Measurements from ENCODE around the gene SSR3.
"Not testable (repeated sequence)": the region's sequence is repeated elsewhere in the genome, so short reads cannot be mapped to it uniquely, and the experiment has no call there.

Gene SSR3

GRCh38 chr3:156554842-156555687 lies at the start of gene SSR3:
Gene SSR3 (minus strand): TSS chr3:156555117. CDS start chr3:156555089, 28 bp downstream.
- DNase-seq (ENCODE audit: low read depth in 2 of 2), result peak; percentile 98 to 99

DNA sequence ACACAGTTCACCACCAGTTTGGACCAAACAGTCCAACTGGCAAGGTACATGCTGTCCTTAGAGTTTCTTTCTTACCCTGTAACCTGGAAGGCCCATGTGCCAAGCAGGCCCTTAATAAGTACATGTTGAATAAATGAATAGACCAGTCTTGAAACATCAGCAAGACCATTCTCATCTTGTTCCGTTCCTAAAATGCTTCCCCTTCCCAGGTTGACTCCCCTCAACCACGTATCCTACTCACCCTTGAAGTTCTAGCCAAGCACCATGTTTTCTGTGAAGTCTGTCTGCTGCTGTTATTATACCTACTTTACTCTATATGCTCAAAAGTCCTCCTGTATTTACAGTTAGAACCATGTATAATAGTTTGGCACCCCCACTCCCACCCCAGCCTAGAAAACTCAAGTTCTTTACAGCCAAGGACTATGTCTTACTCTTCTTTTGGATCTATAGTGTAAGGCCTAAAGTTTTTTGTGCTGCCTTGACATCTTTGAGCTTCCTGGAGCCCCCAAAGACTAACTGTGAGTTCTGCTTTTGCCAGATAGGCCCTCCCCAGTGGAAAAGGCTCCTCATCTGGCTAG lies 49.2 kb upstream of the SSR3 start:
- no peak for DNase-seq (ENCODE audit: low read depth in 2 of 2)

DNA sequence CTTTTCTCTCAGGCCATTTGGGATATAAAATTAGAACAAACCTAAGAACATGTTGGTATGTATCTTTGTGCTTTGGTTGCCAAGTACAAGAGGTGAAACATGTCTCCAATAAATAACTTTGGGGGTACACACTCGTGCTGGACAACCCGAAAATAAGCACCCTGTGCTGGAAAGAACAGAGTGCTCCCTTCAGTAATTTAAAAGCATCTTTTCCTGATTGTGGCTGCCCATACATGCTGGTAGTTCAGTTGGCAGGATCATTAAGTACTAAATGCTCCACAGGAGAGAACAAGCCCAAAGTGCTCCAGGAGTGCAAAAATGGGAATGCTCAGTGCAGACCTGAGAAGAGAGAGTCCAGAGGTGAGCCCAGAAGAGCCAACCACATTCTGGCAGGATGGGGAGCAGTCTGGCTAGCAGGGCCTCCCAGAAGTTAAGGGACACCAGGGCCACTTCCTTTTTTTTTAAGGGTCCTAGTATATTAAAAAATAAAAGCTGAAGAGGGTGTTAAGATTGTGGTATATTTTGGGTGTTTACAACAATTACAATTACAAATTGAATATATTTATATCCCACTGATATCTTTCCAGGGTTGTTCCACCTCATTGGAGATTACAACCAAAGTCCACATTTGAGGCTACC lies 48.6 kb upstream of the SSR3 start:
- no peak for DNase-seq (ENCODE audit: low read depth in 2 of 2)

- DNase-seq (ENCODE audit: low read depth in 2 of 2), result no peak
Observed at GRCh38 chr3:156602424-156602823, 47.5 kb upstream of the SSR3 start.

DNA sequence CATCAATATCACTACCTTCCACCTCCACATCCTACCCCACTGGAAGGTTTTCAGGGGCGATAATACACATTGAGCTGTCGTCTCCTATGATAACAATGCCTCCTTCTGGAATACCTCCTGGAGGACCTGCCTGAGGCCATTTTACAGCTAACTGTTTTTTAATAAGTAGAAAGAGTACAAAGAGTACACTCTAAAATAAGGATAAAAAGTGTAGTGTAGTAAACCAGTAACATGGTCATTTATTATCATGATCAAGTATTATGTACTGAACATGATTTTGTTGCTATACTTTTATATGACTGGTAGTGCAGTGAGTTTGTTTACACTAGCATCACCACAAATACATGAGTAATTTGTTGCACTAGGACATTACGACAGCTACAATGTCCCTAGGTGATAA lies 46.6 kb upstream of the SSR3 start:
- no peak for DNase-seq (ENCODE audit: low read depth in 2 of 2)

GRCh38 chr3:156600834-156601233 lies 45.9 kb upstream of the SSR3 start:
- no peak for DNase-seq (ENCODE audit: low read depth in 2 of 2)

DNA sequence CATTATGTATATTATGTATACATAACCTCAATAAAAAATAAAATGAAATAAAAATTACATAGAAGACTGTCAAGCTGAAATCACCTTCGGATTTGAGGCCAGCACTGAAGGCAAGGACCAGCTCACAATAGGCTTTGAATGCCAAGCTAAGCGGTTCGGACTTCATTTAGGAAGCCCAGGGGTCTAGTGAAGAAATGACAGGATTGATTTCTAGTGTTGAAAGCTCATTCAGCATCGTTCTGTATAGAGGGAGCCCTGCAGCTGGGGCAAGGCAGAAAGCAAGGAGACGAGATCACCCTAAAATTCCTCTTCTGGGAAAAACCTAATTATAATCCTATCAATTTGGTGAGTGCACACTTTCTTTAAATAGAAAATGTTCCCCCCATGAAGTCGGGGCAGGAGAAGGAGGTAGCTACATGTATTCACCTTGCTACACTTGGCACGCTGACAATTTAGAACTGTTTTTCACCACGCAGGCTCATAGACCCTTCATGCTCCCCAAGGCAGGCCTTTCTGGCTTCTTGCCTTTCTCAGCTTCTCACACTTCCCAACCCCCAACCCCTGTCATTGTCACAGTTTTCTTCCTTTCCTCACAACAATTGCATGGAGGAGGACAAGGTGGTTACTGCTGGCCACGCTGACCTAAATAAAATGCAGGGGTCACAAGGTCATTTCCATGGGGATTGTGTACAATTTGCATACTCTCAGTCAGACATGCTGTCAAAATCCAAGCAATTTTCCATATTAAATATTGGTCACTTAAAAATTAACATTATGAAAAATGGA lies 44.4 kb upstream of the SSR3 start:
- no peak for DNase-seq (ENCODE audit: low read depth in 2 of 2)

- no peak for DNase-seq (ENCODE audit: low read depth in 2 of 2)
Observed at GRCh38 chr3:156598413-156598812, 43.5 kb upstream of the SSR3 start.

DNA sequence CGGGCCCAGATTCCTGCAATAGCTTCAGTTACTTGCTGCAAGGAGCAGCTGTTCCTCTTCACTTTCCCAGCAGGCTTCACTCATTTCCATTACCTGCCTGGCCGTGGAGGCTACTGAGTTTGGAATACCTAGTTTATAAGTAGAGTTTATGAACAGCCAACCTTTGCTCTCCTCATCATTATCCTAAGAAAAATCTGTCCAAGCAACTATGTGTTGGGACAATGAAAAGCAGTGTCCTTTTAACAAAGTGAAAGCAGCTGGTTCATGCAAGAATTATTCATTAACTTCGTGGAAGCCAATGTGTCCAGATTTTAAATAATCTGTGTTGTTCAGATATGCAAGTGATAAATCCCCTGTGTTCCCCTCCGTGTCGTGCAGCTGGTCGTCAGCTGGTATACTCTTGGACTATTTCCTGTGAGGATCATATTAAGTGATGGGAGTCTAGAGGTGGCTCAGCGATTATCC lies 39.3 kb upstream of the SSR3 start:
- no peak for DNase-seq (ENCODE audit: low read depth in 2 of 2)

GRCh38 chr3:156593814-156594213 lies 38.9 kb upstream of the SSR3 start:
- DNase-seq (ENCODE audit: low read depth in 2 of 2), result no peak

- DNase-seq (ENCODE audit: low read depth in 2 of 2), result not testable (repeated sequence)
Observed at GRCh38 chr3:156589806-156590205, 34.9 kb upstream of the SSR3 start.

DNA sequence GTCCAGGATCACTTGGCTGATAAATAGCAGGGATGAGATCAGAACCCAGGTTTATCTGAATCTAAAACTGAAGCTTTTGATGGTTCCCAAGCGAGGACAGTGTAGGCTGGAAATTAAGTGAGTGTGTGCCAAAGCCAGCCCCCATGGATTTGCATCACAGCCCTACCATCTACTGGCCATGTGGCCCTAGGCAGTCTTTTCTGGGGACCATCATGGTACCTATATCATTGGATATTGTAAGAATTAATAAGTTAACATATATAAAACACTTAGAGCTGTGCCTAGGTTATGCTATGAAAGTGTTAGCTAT lies 32.8 kb upstream of the SSR3 start:
- no peak for DNase-seq (ENCODE audit: low read depth in 2 of 2)

- DNase-seq (ENCODE audit: low read depth in 2 of 2), result no peak
Observed at GRCh38 chr3:156586905-156587759, 32.2 kb upstream of the SSR3 start.

DNA sequence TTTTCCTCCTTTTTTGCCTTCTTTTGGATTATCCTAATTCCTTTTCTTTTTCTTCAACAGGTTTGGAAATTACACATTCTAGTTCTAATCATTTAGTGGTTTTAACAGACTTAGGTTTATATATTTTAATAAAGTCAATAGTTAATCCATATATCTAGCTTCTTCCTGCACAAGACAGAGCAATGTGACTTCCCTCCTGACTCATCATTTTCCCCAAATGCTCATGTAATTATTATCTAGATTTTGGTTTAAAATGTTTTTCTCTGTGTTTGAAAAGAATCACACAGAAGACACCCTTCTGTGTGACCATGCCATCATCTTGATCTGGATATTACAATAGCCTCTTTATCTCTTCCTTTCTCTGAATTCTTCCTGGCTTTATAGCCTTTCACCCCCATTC lies 28.6 kb upstream of the SSR3 start:
- no peak for DNase-seq (ENCODE audit: low read depth in 2 of 2)

DNA sequence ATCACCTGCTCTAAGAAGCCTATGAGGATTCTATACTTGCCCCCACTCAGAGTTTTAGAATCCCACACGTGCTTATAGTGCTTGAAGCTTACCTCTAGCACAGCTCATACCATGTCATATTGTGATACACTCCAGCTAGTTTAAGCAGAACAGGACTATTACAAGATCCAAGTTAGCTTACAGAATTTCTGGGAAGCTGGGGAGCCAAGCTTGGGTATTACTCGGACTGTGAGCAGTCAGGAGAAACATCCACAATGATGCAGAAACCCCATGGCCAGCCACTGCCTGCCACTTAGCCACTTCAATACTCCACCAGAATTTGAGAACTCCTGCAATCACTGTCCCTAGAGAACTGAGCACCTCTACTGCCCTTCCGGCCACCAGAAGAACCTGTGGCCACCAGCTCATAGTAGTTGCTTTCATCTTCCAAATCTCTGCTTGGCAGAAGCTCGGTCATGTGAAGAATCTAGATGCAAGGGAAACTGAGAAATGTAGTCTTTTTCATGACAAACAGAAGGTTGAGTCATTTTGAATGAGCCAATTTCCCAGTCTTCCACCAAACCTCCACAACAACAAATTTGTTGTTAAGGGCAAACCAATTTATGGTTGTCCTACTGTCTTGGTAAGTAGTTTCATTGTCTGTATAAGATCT lies 27.7 kb upstream of the SSR3 start:
- no peak for DNase-seq (ENCODE audit: low read depth in 2 of 2)

GRCh38 chr3:156581954-156582353 lies 27.0 kb upstream of the SSR3 start:
- no peak for DNase-seq (ENCODE audit: low read depth in 2 of 2)

GRCh38 chr3:156581033-156581432 lies 26.1 kb upstream of the SSR3 start:
- no peak for DNase-seq (ENCODE audit: low read depth in 2 of 2)

DNA sequence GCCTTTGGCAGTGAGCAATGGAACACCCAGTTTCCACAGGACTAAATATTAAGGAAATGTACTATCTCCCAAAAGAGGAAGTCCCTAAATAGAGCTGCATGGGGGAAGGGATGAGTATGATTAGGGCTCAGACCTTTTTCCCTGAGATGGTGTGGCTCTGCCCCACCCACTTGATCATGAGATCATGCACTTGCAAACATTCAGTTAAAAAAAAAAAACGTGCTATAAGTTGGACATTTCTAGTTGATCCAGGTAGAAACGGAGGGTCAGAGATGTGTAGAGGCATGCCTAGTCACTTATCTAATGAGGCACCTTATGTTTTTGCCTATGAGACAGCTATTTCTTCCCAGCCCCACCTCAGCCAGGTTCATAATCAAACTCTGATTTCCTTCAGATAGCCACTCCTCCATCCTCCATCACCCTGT lies 24.5 kb upstream of the SSR3 start:
- no peak for DNase-seq (ENCODE audit: low read depth in 2 of 2)

DNA sequence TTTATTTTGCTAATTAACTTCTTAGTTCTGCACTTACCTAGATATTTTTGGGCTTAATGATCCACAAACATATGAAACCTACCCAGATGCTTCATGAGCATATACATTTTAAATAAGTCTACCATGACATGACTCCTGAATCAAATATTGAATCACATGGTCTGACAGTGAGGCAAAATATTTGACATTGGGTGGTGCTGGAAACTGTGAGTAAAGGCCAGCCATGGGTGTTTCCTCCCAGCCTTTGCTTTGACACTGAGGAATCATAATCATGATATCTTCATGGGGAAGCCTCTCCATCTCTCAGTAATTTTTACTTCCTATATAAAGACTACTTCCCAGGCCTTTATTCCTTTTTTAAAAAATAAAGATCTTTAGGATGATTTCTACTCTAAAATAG lies 22.8 kb upstream of the SSR3 start:
- DNase-seq (ENCODE audit: low read depth in 2 of 2), result no peak

DNA sequence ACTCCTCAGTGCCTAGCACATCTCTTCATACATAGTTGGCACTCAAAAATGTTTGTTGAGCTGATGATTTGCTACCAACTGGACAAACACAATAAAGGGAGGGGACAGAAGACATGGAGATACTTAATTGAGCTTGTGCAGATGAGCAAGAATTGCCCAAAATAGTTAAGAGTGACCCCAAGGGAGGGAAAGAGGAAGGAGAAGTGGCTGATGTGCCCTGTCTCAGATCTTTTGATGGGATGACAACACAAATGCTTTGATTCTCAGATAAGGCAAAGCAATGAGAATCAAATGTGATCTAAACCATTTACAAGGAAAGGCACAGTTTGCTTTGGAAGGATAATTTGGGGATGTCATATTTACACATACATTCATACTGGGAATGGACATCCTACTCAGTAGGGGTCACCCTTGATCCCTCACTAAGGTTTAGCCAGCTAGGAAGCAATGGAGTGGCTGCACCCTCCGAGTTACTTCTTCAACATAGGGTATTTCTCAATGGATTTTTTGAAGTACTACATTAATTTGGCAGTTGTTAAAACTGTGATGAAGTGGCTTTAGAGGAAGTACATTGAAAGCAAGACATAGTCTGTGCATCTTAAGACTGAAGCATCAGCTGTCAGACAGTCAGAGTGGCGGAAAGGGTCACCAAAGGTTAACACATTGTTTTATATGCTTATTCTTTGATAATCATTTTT lies 21.9 kb upstream of the SSR3 start:
- no peak for DNase-seq (ENCODE audit: low read depth in 2 of 2)

Data from stimulated activated CD8-positive, alpha-beta memory T cell treated with anti-CD3 and anti-CD28 coated beads, Interleukin-15, amount 100 ng/mL, for 48 hours (primary cell).